GM18861 (cell line): ENCODE results near the gene PRICKLE2.

Experiments used
- ATAC-seq: cut with Tn5 transposase; IDR thresholded peaks from one replicate; pipeline ENCODE4 v1.9.1; 2021; ENCODE audit not compliant: unreplicated experiment

PRICKLE2 gene

GRCh38 chr3:64222501-64223111, 2.7 kb downstream of the PRICKLE2 start:
- ATAC-seq, result no peak

DNA sequence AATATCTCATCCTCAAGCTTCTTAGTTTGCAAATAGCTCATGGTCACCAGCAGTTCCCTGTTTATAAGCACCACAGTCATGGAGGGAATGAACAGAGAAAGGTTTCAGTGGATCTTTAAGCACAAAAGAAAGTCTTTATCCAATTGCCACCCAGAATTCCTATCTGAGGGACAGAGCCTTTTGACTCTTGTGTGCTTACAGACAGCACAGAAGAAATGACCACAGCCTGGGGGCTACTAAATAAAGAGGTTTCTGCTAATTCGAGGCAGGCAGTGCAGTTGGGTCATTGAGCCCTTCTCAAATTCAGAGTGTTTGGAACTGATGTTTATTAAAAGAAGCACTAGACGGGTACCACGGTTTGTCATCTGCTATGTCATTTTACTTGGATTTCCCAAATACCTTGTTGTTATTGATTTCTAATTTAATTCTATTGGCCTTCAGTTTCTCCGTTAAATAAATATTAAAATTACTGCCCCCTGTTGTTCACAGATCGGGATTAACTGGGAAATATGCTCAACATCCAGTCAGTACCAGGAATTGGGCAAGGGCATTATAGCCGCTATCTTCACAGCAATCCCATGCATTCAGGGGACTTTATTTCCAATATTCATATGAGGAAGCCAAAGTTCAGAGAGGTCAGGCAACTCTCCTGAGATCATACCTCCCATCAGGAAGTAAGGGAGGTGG, 3.6 kb downstream of the PRICKLE2 start:
- no peak for ATAC-seq

- no peak for ATAC-seq
Observed at GRCh38 chr3:64220161-64220914, 4.9 kb downstream of the PRICKLE2 start.

DNA sequence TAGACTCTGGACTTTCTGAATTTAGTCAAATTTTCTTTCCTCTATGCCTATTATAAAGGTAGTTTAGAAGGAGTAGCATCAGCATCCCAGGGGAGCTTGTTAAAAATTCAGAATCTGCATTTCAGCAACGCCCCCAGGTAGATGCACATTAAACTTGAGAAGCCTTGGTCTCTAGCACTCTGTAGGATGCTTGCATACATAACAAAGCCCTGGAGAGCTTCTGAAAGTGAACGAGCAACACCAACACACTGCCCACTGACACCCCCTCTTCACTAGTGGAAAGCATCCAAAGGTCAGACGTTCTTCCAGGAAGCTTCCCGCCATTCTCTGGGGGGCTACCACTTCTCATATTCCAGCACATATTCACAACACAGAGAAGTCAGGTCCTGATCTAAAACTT, 6.5 kb downstream of the PRICKLE2 start:
- ATAC-seq, result no peak

GRCh38 chr3:64218329-64218728, 6.9 kb downstream of the PRICKLE2 start:
- no peak for ATAC-seq

GRCh38 chr3:64216274-64217147, 8.8 kb downstream of the PRICKLE2 start:
- no peak for ATAC-seq

DNA sequence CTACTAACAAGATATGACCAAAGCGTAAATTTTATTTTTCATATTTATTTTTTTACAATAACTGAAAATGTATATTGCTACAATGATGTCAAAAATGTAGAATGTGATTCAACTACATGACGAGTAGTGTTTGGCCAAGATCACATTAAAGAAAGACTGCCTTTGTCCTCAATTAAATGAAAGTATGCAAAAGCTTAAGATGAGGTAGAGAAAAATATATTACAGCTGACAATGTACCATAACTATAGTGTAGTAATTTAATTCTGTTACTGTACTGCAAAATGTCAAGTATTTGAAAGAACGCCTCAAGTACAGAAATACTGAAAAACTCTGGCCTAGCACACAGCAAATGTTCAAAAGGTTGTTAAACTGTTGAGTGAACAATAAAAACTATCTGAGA, 9.7 kb downstream of the PRICKLE2 start:
- ATAC-seq, result no peak

- ATAC-seq, result no peak
Observed at GRCh38 chr3:64215103-64215502, 10.2 kb downstream of the PRICKLE2 start.

DNA sequence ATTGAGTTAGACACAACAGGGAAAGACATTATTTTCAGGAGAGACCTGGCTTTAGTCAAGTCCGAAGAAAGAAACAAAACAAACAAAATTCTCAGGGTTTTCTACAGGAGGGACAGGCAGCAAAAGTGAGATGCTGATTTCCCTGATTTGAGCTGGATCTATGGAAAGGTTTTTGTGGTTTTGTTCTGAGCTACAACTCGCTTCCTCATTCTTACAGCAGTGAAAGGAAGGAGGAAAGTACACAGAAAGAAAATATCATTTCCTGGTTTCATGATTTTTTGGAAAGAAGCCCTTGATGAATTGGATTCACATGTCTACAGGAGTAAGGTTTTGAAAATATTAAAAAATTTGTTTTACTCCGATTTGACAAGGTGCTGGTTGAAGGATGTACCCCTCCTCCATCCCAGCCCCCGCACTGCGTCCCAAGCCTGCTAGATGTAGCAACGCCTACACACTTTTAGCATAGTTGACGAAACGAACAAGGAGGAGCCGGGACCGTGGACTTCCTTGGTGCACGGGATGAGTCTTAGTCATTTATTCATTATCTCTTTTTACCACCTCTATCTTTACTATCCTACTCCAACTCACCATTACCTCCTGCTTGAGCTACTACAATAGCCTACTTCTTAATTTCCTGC, 10.8 kb downstream of the PRICKLE2 start:
- no peak for ATAC-seq

DNA sequence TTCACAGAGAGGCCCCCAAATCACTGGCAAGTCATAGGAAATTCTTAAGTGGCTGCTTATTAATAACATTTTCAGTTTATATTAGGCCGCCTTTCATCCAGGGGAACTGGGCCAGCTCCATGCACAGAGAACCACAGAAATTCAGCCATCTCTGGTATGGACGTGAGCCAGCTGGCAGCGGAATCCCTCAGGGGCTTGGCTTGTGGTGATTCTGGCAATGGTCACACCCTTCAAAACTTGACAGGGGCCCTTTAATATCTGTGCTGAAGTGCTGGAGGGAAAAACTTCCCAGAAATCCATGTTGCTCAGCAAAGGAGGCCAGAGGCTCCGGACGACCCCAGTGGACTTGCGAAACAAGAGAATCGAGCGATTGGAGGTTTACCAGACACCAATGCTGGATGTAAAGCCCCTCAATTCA, 11.3 kb downstream of the PRICKLE2 start:
- ATAC-seq, result no peak

DNA sequence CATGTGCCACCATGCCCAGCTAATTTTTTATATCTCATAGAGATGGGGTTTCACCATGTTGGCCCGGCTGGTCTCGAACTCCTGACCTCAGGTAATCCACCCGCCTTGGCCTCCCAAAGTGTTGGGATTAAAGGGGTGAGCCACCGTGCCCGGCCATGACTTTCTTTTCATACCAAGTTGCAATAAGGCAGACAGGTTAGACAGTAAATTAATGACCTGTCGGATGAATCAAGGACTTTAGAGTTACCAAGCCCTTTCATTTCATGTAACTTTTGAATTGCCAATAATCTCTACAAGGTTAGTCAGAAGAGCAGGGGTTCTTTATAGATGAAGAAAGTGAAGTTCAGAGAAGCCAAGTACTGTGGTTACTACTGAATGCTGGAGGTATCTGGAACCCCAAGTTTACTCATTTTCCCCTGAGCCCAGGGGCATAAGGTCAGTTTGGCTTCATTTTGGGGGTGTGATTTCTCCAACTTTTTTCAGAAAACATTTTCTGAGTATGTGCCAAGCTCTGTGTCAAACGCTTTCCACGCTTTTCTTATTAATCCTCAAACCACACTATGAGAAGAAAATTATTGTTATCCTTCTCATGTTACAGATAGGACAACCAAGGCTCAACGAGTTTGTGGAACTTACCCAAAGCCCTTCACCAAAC, 11.9 kb downstream of the PRICKLE2 start:
- no peak for ATAC-seq

GRCh38 chr3:64209866-64210621, 15.2 kb downstream of the PRICKLE2 start:
- no peak for ATAC-seq

DNA sequence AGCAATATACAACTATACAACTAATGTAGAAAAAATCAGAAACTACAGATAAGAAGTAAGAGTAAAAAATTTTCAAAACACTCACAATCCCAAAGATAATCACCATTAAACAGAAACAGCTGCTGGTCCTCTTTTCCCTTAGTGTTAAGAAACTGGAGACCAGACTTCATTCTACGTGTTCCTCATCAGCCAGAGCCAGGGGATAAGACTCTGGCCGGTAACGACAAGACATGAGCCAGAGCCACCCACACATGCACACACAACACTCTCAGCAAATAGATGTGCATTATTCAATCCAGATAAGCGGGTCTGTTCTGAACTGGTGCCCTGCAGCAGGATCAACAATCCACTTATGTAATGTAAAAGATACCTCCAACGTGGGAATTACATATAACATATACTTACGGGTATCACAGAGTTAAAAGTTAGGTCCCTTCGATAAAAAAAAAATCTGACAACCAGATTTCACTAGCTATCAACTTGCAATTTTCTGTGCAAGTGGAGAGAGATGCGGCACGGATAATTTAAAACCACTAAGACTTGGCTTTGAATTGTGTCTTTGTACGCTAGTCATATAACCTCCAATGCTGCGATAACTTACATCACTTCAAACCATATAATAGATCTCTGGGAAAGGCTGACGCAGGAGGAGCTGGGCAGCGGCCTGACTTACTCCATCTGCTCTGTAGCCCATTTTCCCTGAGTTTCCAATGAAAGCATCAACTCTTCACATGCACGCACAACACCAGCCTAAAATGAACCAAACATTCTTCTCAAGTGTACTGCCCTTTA, 17.8 kb downstream of the PRICKLE2 start:
- no peak for ATAC-seq

DNA sequence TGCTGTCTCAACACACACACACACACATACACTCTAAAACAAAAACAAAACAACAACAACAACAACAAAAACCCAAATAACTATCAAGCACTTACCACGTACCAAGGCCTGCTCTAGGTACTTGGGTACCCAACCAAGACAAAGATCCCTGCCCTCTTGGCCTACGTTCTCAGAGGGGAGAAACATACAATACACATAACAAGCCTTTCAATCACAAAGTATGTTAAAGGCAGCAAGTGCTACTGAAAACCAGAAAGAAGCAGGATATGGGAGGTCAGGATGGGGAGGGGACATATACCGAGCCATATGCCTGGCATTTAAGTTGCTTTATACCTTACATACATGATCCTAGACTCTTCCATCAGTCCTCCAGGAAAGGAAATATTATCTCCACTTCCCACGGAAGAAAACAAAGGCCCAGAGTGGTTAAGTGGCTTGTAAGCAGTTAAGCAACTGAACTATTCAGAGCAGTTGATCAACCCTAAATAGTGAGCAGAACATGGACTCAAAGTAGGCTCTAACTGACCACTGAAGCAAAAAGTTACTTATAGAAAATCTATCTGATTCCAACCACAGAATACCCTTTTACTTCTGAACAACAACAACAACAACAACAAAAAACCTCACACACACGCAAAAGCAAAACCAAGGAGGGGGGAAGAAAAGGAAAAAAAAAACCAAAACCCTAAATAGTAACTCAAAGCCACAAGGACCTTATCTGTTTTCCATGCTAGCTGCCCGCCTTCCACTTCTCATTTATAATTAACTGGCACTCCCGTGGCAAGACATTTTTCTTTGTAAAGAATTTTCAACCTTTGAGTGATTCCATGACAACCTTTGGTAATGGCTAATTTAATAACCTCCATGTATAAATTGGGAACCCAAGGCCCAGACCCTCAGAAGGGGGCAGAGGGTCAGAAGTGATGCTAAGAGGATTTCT, 21.0 kb downstream of the PRICKLE2 start:
- no peak for ATAC-seq

DNA sequence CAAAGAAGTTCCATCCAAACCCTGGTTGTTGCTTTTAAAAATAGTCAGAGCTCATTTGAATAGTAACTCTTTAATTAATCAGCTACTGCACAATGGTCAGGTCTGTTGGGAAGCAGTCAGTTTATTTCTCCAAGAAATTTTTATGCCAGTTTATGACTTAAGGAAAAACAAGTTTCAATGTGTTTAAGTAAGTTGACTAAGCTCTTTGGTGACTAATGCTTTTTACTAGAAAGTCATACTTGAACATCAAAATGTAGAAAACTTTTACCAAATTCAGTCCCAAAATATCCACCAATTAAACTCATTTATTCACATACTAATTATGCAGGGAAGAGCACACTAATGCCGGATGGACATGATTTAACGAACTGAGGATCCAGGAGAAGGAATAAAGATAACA, 22.1 kb downstream of the PRICKLE2 start:
- ATAC-seq, result no peak

DNA sequence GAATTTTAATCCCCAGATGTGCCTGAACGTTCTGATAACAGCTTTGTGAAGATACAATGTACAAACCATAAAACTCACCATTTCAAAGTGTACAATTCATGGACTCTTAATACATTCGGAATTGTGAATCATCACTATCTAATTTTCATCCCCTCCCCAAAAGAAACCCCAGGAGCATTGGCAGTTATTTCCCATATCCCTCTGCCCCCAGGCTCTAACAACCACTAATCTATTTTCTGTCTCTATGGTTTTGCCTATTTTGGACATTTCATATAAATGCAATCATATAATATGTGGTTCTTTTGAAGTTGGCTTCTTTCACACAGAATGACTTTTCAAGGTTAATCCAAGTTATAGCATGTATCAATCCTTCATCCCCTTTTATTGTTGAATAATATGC, 25.3 kb downstream of the PRICKLE2 start:
- no peak for ATAC-seq

DNA sequence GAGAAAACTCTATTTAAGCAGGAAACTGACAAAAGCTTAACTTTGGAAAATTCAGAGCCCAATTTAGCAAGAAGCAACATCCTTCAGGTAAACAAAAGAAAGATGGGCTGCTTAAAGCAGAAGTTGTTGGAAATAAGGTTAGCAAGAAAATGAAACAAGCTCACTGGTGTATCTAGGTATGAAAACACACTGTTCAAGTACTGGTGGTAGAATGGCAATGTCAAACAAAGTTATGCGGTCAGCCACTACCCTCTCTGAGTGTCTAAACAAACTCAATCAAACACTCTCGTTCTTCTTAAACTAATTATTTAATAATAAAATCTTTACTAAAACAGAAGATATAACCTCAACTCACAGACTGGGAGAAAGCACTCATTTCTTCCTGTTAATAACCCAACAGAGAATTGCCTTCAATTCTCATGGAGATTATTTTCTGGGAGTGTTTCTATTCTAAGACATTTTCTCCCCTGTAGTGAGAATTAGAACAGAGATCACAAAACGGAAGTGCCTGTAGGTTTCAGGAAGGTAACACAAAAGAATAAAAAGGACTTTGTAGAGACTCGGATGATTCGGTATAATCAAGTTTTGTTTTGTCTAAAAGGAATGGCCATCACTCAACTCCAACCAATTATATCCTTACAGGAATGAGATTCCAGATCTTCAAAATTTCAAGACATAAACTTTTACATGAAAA, 28.9 kb downstream of the PRICKLE2 start:
- no peak for ATAC-seq
